ENCODE data around the gene TMEM187.

GRCh38 chrX:153924149-153924861 is 48.2 kb upstream of the TMEM187 start:
- no peak for TF ChIP-seq CTCF (IDR thresholded peaks at IDR 0.05)
- no peak for TF ChIP-seq POLR2A (IDR thresholded peaks at IDR 0.05)

Measured in thyroid gland (tissue), 4 donors.